ENCODE measurements around the gene CECR2.
"Not testable (repeated sequence)": the region's sequence is repeated elsewhere in the genome, so short reads cannot be mapped to it uniquely, and the experiment has no call there.

The CECR2 gene

DNA sequence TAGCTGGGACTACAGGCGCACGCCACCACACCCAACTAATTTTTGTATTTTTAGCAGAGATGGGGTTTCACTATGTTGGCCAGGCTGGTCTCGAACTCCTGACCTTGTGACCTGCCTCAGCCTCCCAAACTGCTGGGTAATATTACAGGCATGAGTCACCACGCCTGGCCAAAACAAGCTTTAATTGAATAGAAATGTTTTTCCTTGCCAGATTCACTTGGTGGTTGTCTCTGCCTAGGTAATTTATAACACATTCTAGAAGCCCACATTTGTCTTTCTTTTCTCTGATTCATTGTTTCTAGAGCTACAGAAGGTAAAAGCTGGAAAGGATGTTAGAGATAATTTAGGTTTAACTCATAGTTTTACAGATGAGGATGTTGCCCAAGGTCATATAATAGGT, 41.3 kb downstream of the CECR2 start:
- no peak for DNase-seq (ENCODE audit: extremely low read depth, low read depth)
- no peak for TF ChIP-seq CTCF (IDR thresholded peaks at IDR 0.05; ENCODE audit: low read depth, low read length, missing control alignments)
- H3K4me3 ChIP-seq (replicated peaks; ENCODE audit: low read depth, low read length), result no peak overlapping the region

DNA sequence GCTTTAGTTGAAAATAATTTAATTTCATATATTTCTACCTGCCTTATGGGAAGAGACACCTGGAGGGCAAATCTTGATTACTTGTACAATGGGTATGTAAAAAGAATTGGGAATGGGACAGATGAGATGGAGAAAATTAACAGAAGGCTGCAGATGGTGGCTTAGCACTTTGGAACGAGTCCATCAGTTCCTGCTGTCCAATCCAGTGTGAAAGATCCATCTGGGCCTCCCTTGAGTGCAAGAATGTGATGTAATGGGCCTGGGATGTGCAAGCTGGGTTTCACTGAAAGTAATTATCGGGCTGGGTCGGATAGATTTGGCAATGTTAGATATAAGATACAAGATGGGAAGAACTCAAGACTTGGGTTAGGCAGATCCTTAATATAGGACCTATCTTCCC, 42.0 kb downstream of the CECR2 start:
- H3K4me3 ChIP-seq (replicated peaks; ENCODE audit: low read depth, low read length), result no peak overlapping the region
- no peak for DNase-seq (ENCODE audit: extremely low read depth, low read depth)
- TF ChIP-seq CTCF (IDR thresholded peaks at IDR 0.05; ENCODE audit: low read depth, low read length, missing control alignments), result no peak

GRCh38 chr22:17412232-17412631, 43.0 kb downstream of the CECR2 start:
- H3K4me3 ChIP-seq (replicated peaks; ENCODE audit: low read depth, low read length), result no peak overlapping the region
- no peak for DNase-seq (ENCODE audit: extremely low read depth, low read depth)
- no peak for TF ChIP-seq CTCF (IDR thresholded peaks at IDR 0.05; ENCODE audit: low read depth, low read length, missing control alignments)

GRCh38 chr22:17418890-17419324, 49.6 kb downstream of the CECR2 start:
- no peak for DNase-seq (ENCODE audit: extremely low read depth, low read depth)
- no peak for TF ChIP-seq CTCF (IDR thresholded peaks at IDR 0.05; ENCODE audit: low read depth, low read length, missing control alignments)
- H3K4me3 ChIP-seq (replicated peaks; ENCODE audit: low read depth, low read length), result no peak overlapping the region

DNA sequence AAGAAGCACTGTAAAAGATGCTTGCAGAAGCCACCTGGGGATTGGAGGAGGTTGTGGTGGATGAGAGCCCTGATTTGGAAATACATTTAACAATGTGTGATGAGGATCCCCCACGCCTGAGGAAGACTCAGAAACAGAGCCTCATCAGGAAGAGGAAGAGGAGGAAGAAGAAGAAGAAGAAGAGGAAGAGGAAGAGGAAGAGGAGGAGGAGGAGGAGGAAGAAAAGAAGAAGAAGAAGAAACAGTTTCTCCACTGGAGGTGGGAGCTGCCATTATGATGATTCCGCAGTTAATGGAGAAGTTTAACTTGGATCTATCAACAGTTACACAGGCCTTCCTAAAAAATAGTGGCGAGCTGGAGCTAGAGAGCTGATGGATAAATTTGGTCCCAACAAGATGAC, 50.1 kb downstream of the CECR2 start:
- TF ChIP-seq CTCF (IDR thresholded peaks at IDR 0.05; ENCODE audit: low read depth, low read length, missing control alignments), result no peak
- no peak for DNase-seq (ENCODE audit: extremely low read depth, low read depth)
- no peak overlapping the region for H3K4me3 ChIP-seq (replicated peaks; ENCODE audit: low read depth, low read length)

- no peak for TF ChIP-seq CTCF (IDR thresholded peaks at IDR 0.05; ENCODE audit: low read depth, low read length, missing control alignments)
- no peak for DNase-seq (ENCODE audit: extremely low read depth, low read depth)
- H3K4me3 ChIP-seq (replicated peaks; ENCODE audit: low read depth, low read length), result no peak overlapping the region
Observed at GRCh38 chr22:17422736-17423343, 53.6 kb downstream of the CECR2 start.

DNA sequence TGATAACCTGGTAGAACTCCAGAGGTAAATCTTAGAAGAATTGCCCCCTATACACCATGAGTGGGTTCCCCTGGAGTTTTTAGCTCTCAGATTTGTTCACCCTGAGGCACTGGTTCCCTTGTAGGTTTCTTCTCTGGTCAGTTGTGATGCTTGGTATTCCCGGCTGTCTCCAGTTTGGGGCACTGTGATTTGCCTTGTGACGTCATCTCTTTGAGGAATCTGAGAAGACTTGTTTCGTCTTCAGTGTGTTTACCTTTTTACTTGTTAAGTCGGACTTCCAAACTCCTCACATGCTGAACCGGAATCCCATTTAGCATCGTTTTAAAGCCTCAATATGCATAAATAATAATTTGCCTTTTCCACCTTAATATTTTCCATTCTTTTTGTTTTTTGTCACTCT, 54.4 kb downstream of the CECR2 start:
- TF ChIP-seq CTCF (IDR thresholded peaks at IDR 0.05; ENCODE audit: low read depth, low read length, missing control alignments), result no peak
- H3K4me3 ChIP-seq (replicated peaks; ENCODE audit: low read depth, low read length), result no peak overlapping the region
- DNase-seq (ENCODE audit: extremely low read depth, low read depth), result no peak

DNA sequence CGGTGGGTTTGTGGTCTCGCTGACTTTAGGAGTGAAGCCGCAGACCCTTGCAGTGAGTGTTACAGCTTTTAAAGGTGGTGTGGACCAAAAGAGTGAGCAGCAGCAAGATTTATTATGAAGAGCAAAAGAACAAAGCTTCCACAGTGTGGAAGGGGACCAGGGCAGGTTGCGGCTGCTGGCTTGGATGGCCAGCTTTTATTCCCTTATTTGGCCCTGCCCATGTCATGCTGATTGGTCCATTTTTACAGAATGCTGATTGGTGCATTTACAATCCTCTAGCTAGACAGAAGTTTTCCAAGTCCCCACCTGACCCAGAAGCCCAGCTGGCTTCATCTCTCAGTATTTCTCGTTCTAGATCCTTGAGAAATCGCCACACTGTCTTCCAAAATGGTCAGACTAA, 58.3 kb downstream of the CECR2 start:
- H3K4me3 ChIP-seq (replicated peaks; ENCODE audit: low read depth, low read length); DNase-seq (ENCODE audit: extremely low read depth, low read depth): not testable (repeated sequence)

Measured in HFF-Myc (cell line).